Measurements from ENCODE around the gene CCL14.

Gene CCL14

DNA sequence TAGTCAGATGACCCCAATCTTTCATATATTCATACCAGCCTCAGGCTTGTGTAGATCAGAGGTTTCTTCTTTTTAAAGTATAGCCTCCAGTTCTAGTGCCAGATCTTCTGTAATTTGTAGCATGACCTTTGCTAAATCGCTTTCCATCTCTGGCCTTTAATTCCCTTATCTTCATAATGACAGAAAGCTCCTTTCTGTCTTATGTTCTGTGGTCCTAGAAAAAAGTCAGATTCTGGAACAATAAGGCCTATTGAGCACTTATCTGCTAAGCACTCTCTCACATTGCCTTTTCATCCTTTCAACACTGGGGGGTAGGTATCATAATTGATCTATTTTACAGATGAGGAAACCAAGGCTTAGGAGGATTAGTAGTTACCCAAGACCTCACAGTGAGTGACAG lies 14.5 kb downstream of the CCL14 start:
- Histone ChIP-seq H2BK5ac (ENCODE audit: low read depth, low read length, poor library complexity, severe bottlenecking) (no peak overlapping the region), H4K91ac (ENCODE audit: low read length) (no peak overlapping the region), H3K4me3 (ENCODE audit: insufficient read depth in 1 of 2, low read depth in 1 of 2, low read length in 2 of 2) (no peak overlapping the region), H3K4me1 (ENCODE audit: control insufficient read depth, insufficient read depth, low read depth, low read length) (peaks cover 3% of the 10 kb centered on the region), H3K9ac (ENCODE audit: low read length) (no peak overlapping the region), H2BK12ac (ENCODE audit: low read length in 2 of 2) (no peak overlapping the region), H3K14ac (ENCODE audit: low read length in 2 of 2) (no peak overlapping the region), H3K18ac (ENCODE audit: low read depth in 1 of 2, low read length in 2 of 2) (no peak overlapping the region), H3K23ac (ENCODE audit: low read length in 2 of 2) (no peak overlapping the region), H3K36me3 (ENCODE audit: control insufficient read depth in 1 of 2, insufficient read depth in 2 of 2, low read depth in 1 of 2, low read length in 2 of 2) (no peaks in the 10 kb centered on the region), H3K4me2 (ENCODE audit: low read length, poor library complexity, severe bottlenecking) (no peak overlapping the region), H4K8ac (ENCODE audit: low read length) (no peak overlapping the region), H3K4ac (ENCODE audit: low read depth in 1 of 2, low read length in 2 of 2) (no peak overlapping the region), H2BK120ac (ENCODE audit: low read depth, low read length) (no peak overlapping the region), H3K27ac (ENCODE audit: low read length, poor library complexity, severe bottlenecking) (no peak overlapping the region), H3K79me1 (replicated peaks; ENCODE audit: low read length, poor library complexity, severe bottlenecking) (no peaks in the 10 kb centered on the region), H3K9me3 (ENCODE audit: control insufficient read depth, low read length) (no peaks in the 10 kb centered on the region), H2AFZ (ENCODE audit: low read depth, low read length) (no peak overlapping the region), H3K27me3 (ENCODE audit: control insufficient read depth in 1 of 2, insufficient read depth in 1 of 2, low read length in 2 of 2) (peaks cover 0 to 11% of the 10 kb centered on the region in 2 experiments), H2BK15ac (ENCODE audit: low read depth, poor library complexity, severe bottlenecking) (no peak overlapping the region), H2AK5ac (ENCODE audit: low read length, severe bottlenecking) (no peak overlapping the region)
- DNase-seq = no peak
- no CpG with 5 or more reads among the region's 1 CpG for WGBS

DNA sequence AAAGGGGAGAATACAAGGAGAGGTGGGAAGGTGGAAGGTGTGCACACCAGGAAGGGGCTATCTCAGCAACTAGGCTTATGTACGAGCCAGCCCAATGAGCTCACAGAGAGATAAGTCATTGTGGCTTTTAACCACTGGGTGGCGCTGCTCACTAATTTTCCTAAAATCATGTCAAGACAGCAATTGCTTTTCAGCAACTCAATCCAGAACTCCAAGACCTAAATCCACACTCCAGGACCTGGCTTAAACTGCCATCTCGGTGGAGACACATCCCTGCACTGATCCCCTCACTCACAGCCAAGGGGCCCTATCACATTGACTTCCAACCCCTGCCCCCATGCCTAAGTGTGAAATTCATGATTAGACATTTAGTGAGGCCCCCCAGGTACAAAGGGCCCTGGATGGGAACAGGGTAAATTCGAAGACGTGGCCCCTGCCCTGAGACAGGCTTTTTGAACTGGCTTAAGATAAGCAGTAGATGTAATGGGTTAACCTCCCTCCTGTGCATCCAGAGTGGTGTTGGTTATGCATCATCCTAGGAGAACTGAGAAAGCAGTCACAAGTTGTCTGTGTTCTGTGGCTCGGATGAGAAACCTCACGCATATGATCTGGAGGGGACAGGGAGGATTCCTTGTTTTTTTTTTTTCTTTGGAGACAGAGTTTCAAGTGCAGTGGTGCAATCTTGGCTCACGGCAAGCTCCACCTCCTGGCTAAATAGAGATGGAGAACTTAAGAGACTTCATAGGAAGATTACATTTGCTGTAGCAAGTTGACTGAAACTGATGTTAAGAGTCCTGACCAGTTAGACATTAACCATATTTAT lies 16.8 kb downstream of the CCL14 start:
- DNase-seq = peak; percentile 73
- H4K91ac ChIP-seq (ENCODE audit: low read length) = no peak overlapping the region
- no peak overlapping the region for H2AK5ac ChIP-seq (ENCODE audit: low read length, severe bottlenecking)
- H2BK12ac ChIP-seq (ENCODE audit: low read length in 2 of 2) = peak overlapping the region in 1 of 2 experiments; percentile 31
- H3K4me2 ChIP-seq (ENCODE audit: low read length, poor library complexity, severe bottlenecking) = no peak overlapping the region
- H3K9me3 ChIP-seq (ENCODE audit: control insufficient read depth, low read length) = no peaks in the 10 kb centered on the region
- no peaks in the 10 kb centered on the region for H3K36me3 ChIP-seq (ENCODE audit: control insufficient read depth in 1 of 2, insufficient read depth in 2 of 2, low read depth in 1 of 2, low read length in 2 of 2)
- no peak overlapping the region for H3K14ac ChIP-seq (ENCODE audit: low read length in 2 of 2)
- H2BK120ac ChIP-seq (ENCODE audit: low read depth, low read length) = no peak overlapping the region
- H3K4me3 ChIP-seq (ENCODE audit: insufficient read depth in 1 of 2, low read depth in 1 of 2, low read length in 2 of 2) = no peak overlapping the region
- peaks cover 3 to 18% of the 10 kb centered on the region in 2 experiments for H3K27me3 ChIP-seq (ENCODE audit: control insufficient read depth in 1 of 2, insufficient read depth in 1 of 2, low read length in 2 of 2)
- H3K4me1 ChIP-seq (ENCODE audit: control insufficient read depth, insufficient read depth, low read depth, low read length) = peaks cover 3% of the 10 kb centered on the region
- no peak overlapping the region for H2AFZ ChIP-seq (ENCODE audit: low read depth, low read length)
- H2BK5ac ChIP-seq (ENCODE audit: low read depth, low read length, poor library complexity, severe bottlenecking) = no peak overlapping the region
- no peak overlapping the region for H3K23ac ChIP-seq (ENCODE audit: low read length in 2 of 2)
- no peak overlapping the region for H3K18ac ChIP-seq (ENCODE audit: low read depth in 1 of 2, low read length in 2 of 2)
- no peaks in the 10 kb centered on the region for H3K79me1 ChIP-seq (replicated peaks; ENCODE audit: low read length, poor library complexity, severe bottlenecking)
- peak overlapping the region; percentile 12 for H3K9ac ChIP-seq (ENCODE audit: low read length)
- H3K27ac ChIP-seq (ENCODE audit: low read length, poor library complexity, severe bottlenecking) = no peak overlapping the region
- H4K8ac ChIP-seq (ENCODE audit: low read length) = no peak overlapping the region
- WGBS = 48% methylated on average over 8 of the region's 8 CpGs
- H2BK15ac ChIP-seq (ENCODE audit: low read depth, poor library complexity, severe bottlenecking) = no peak overlapping the region
- H3K4ac ChIP-seq (ENCODE audit: low read depth in 1 of 2, low read length in 2 of 2) = no peak overlapping the region

DNA sequence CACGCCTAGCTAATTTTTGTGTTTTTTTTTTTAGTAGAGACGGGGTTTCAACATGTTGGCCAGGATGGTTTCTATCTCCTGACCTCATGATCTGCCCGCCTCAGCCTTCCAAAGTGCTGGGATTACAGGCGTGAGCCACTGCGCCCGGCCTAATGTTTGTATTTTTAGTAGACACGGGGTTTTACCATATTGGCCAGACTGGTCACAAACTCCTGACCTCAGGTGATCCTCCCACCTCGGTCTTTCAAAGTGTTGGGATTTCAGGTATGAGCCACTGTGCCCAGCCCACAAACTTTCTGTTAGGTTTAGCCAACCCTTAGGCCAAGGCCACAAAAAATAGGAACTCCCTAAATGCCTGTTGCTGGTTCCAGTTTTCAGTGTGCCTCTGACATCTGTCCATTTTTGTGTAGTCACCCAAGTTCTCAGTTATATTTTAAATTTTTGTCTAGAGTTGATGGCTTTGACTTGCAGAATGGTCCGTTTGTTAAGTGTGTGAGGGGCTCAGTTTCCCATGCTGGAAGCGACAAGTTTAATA lies 17.9 kb downstream of the CCL14 start:
- WGBS = 90% methylated on average over 8 of the region's 10 CpGs

DNA sequence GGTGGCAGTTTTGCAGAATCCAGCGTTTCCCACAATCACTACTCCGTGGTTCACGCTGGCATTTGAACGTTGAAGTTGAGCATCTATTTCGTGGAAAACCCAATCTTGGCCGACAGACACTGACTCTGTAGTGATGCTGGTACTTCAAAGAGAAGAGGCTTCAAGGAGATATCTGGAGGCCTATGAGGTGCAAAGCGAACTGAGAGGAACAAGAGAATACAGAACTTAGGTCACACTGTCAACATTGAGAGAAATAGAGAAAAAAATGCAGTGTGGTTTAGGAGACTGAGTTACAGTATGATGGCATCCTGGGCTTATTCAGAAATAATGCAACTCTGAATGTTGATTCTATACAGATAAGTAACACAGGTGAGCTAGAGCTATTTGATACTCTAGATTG lies 21.3 kb downstream of the CCL14 start:
- Histone ChIP-seq H3K4me2 (ENCODE audit: low read length, poor library complexity, severe bottlenecking) (no peak overlapping the region), H3K23ac (ENCODE audit: low read length in 2 of 2) (no peak overlapping the region), H3K14ac (ENCODE audit: low read length in 2 of 2) (no peak overlapping the region), H2AK5ac (ENCODE audit: low read length, severe bottlenecking) (no peak overlapping the region), H3K27me3 (ENCODE audit: control insufficient read depth in 1 of 2, insufficient read depth in 1 of 2, low read length in 2 of 2) (peaks cover 6 to 25% of the 10 kb centered on the region in 2 experiments), H3K4me3 (ENCODE audit: insufficient read depth in 1 of 2, low read depth in 1 of 2, low read length in 2 of 2) (no peak overlapping the region), H4K8ac (ENCODE audit: low read length) (no peak overlapping the region), H2BK12ac (ENCODE audit: low read length in 2 of 2) (no peak overlapping the region), H3K79me1 (replicated peaks; ENCODE audit: low read length, poor library complexity, severe bottlenecking) (no peaks in the 10 kb centered on the region), H2BK120ac (ENCODE audit: low read depth, low read length) (no peak overlapping the region), H2BK15ac (ENCODE audit: low read depth, poor library complexity, severe bottlenecking) (no peak overlapping the region), H3K4ac (ENCODE audit: low read depth in 1 of 2, low read length in 2 of 2) (no peak overlapping the region), H3K9ac (ENCODE audit: low read length) (no peak overlapping the region), H3K4me1 (ENCODE audit: control insufficient read depth, insufficient read depth, low read depth, low read length) (peaks cover 3% of the 10 kb centered on the region), H2AFZ (ENCODE audit: low read depth, low read length) (no peak overlapping the region), H2BK5ac (ENCODE audit: low read depth, low read length, poor library complexity, severe bottlenecking) (no peak overlapping the region), H3K9me3 (ENCODE audit: control insufficient read depth, low read length) (no peaks in the 10 kb centered on the region), H3K18ac (ENCODE audit: low read depth in 1 of 2, low read length in 2 of 2) (no peak overlapping the region), H3K27ac (ENCODE audit: low read length, poor library complexity, severe bottlenecking) (no peak overlapping the region), H3K36me3 (ENCODE audit: control insufficient read depth in 1 of 2, insufficient read depth in 2 of 2, low read depth in 1 of 2, low read length in 2 of 2) (no peaks in the 10 kb centered on the region), H4K91ac (ENCODE audit: low read length) (no peak overlapping the region)
- no peak for DNase-seq
- WGBS = 94% methylated on average over 7 of the region's 7 CpGs

More for the DNA sequence above, 17.9 kb downstream of the CCL14 start:
- DNase-seq = no peak
- Histone ChIP-seq H3K4me2 (ENCODE audit: low read length, poor library complexity, severe bottlenecking) (no peak overlapping the region), H2AFZ (ENCODE audit: low read depth, low read length) (no peak overlapping the region), H3K9ac (ENCODE audit: low read length) (no peak overlapping the region), H3K4me1 (ENCODE audit: control insufficient read depth, insufficient read depth, low read depth, low read length) (peaks cover 3% of the 10 kb centered on the region), H2BK5ac (ENCODE audit: low read depth, low read length, poor library complexity, severe bottlenecking) (no peak overlapping the region), H3K79me1 (replicated peaks; ENCODE audit: low read length, poor library complexity, severe bottlenecking) (no peaks in the 10 kb centered on the region), H4K91ac (ENCODE audit: low read length) (no peak overlapping the region), H3K4me3 (ENCODE audit: insufficient read depth in 1 of 2, low read depth in 1 of 2, low read length in 2 of 2) (no peak overlapping the region), H4K8ac (ENCODE audit: low read length) (no peak overlapping the region), H2BK120ac (ENCODE audit: low read depth, low read length) (no peak overlapping the region), H2AK5ac (ENCODE audit: low read length, severe bottlenecking) (no peak overlapping the region), H3K4ac (ENCODE audit: low read depth in 1 of 2, low read length in 2 of 2) (no peak overlapping the region), H3K14ac (ENCODE audit: low read length in 2 of 2) (no peak overlapping the region), H2BK12ac (ENCODE audit: low read length in 2 of 2) (no peak overlapping the region), H3K36me3 (ENCODE audit: control insufficient read depth in 1 of 2, insufficient read depth in 2 of 2, low read depth in 1 of 2, low read length in 2 of 2) (no peaks in the 10 kb centered on the region), H3K23ac (ENCODE audit: low read length in 2 of 2) (no peak overlapping the region), H3K18ac (ENCODE audit: low read depth in 1 of 2, low read length in 2 of 2) (no peak overlapping the region), H3K27me3 (ENCODE audit: control insufficient read depth in 1 of 2, insufficient read depth in 1 of 2, low read length in 2 of 2) (peaks cover 3 to 27% of the 10 kb centered on the region in 2 experiments), H3K27ac (ENCODE audit: low read length, poor library complexity, severe bottlenecking) (no peak overlapping the region), H2BK15ac (ENCODE audit: low read depth, poor library complexity, severe bottlenecking) (no peak overlapping the region), H3K9me3 (ENCODE audit: control insufficient read depth, low read length) (no peaks in the 10 kb centered on the region)
